ENCODE measurements around the gene PGD.
A peak's percentile ranks its signal among the peaks of the same experiment; 100 is the strongest.
"Not testable (repeated sequence)": the region's sequence is repeated elsewhere in the genome, so short reads cannot be mapped to it uniquely, and the experiment has no call there.

PGD gene

GRCh38 chr1:10399444-10399941 is 629 bp downstream of the PGD start:
- DNase-seq (ENCODE audit: low read depth): no peak

GRCh38 chr1:10400013-10400412 is 1.1 kb downstream of the PGD start:
- DNase-seq (ENCODE audit: low read depth): no peak

GRCh38 chr1:10401281-10401680 is 2.4 kb downstream of the PGD start:
- DNase-seq (ENCODE audit: low read depth): peak; percentile 75

- no peak for DNase-seq (ENCODE audit: low read depth)
Observed at GRCh38 chr1:10402729-10403274, 3.9 kb downstream of the PGD start.

- no peak for DNase-seq (ENCODE audit: low read depth)
Observed at GRCh38 chr1:10407201-10407600, 8.3 kb downstream of the PGD start.

GRCh38 chr1:10415211-10415930 is 16.5 kb downstream of the PGD start:
- peak; percentile 85 for DNase-seq (ENCODE audit: low read depth)

GRCh38 chr1:10415967-10416366 is 17.1 kb downstream of the PGD start:
- DNase-seq (ENCODE audit: low read depth): not testable (repeated sequence)

GRCh38 chr1:10418741-10419140 is 19.9 kb downstream of the PGD start:
- DNase-seq (ENCODE audit: low read depth): not testable (repeated sequence)

GRCh38 chr1:10419351-10419750 is 20.5 kb downstream of the PGD start:
- DNase-seq (ENCODE audit: low read depth): no peak

- DNase-seq (ENCODE audit: low read depth): no peak
Observed at GRCh38 chr1:10421637-10422036, 22.8 kb downstream of the PGD start.

GRCh38 chr1:10424034-10424433 is 25.2 kb downstream of the PGD start:
- peak; percentile 80 for DNase-seq (ENCODE audit: low read depth)

GRCh38 chr1:10424651-10425050 is 25.8 kb downstream of the PGD start:
- no peak for DNase-seq (ENCODE audit: low read depth)

- not testable (repeated sequence) for DNase-seq (ENCODE audit: low read depth)
Observed at GRCh38 chr1:10425826-10426534, 27.1 kb downstream of the PGD start.

GRCh38 chr1:10426535-10426848 is 27.6 kb downstream of the PGD start:
- not testable (repeated sequence) for DNase-seq (ENCODE audit: low read depth)

GRCh38 chr1:10428984-10429383 is 30.1 kb downstream of the PGD start:
- DNase-seq (ENCODE audit: low read depth): no peak

GRCh38 chr1:10429868-10430215 is 31.0 kb downstream of the PGD start:
- no peak for DNase-seq (ENCODE audit: low read depth)

GRCh38 chr1:10430216-10431069 is 31.6 kb downstream of the PGD start, which contains the start of gene CENPS:
Gene CENPS, plus strand, starts transcription at chr1:10430433. Its CDS starts 85 bp downstream, at chr1:10430518.
- peak; percentile 82 for DNase-seq (ENCODE audit: low read depth)

- peak; percentile 19 for DNase-seq (ENCODE audit: low read depth)
Observed at GRCh38 chr1:10431070-10431730, 32.3 kb downstream of the PGD start.

GRCh38 chr1:10432910-10433700 is 34.2 kb downstream of the PGD start:
- no peak for DNase-seq (ENCODE audit: low read depth)

GRCh38 chr1:10433790-10434189 is 34.9 kb downstream of the PGD start:
- no peak for DNase-seq (ENCODE audit: low read depth)

- DNase-seq (ENCODE audit: low read depth): no peak
Observed at GRCh38 chr1:10434590-10434989, 35.7 kb downstream of the PGD start.
